HepG2 (cell line): ENCODE results near the gene ANKLE1. TPM values are rescaled to one million over a fixed set of nuclear protein-coding genes. Genes with fewer than 3 reads are reported as not detected.
A peak's percentile ranks its signal among the peaks of the same experiment; 100 is the strongest.

ENCODE experiments used
- BCL6 ChIP-seq: IDR thresholded peaks from 2 replicates; pipeline ENCODE4 v1.6.1; 2016; ENCODE audit warnings: missing genetic modification reagents, missing compliant biosample characterization
- CREM ChIP-seq, 2 experiments: sonication (generic) in 1 of 2; formaldehyde crosslinking in 1 of 2; IDR thresholded peaks; 2 replicates each; pipeline versions ENCODE4 v1.4.0 to v1.6.1; 2016 to 2020; ENCODE audit warnings: antibody characterized with exemption in 1 of 2, mild to moderate bottlenecking in 1 of 2, missing genetic modification reagents in 1 of 2
- GATA4 ChIP-seq: sonication (generic); IDR thresholded peaks from 2 replicates; pipeline ENCODE4 v1.6.1; 2016; ENCODE audit warnings: antibody characterized with exemption, low read depth, borderline replicate concordance
- GZF1 ChIP-seq: sonication (generic); formaldehyde crosslinking; IDR thresholded peaks from 2 replicates; pipeline ENCODE4 v1.5.1; 2020; ENCODE audit warnings: mild to moderate bottlenecking, missing genetic modification reagents
- HNRNPL ChIP-seq: fragments of 200-400 bp; formaldehyde crosslinking; IDR thresholded peaks from 2 replicates; pipeline ENCODE4 v1.6.1; 2017; ENCODE audit warnings: mild to moderate bottlenecking, low read depth, low read length
- HOXA5 ChIP-seq: sonication (generic); formaldehyde crosslinking; IDR thresholded peaks from 2 replicates; pipeline ENCODE4 v1.4.0; 2020; ENCODE audit warnings: missing genetic modification reagents
- ISL2 ChIP-seq: sonication (generic); formaldehyde crosslinking; IDR thresholded peaks from 2 replicates; pipeline ENCODE4 v1.5.0; 2020; ENCODE audit warnings: missing genetic modification reagents
- KLF11 ChIP-seq: IDR thresholded peaks from 2 replicates; pipeline ENCODE4 v1.6.1; 2016; ENCODE audit warnings: missing compliant biosample characterization
- SYNCRIP ChIP-seq: fragments of 200-400 bp; formaldehyde crosslinking; IDR thresholded peaks from 2 replicates; pipeline ENCODE4 v1.6.1; 2018; ENCODE audit warnings: mild to moderate bottlenecking, low read depth, low read length; ENCODE audit not compliant: insufficient read depth
- U2AF2 ChIP-seq: fragments of 200-400 bp; formaldehyde crosslinking; IDR thresholded peaks from 2 replicates; pipeline ENCODE4 v1.6.1; 2017; ENCODE audit warnings: low read depth, mild to moderate bottlenecking, low read length
- YY1 ChIP-seq: IDR thresholded peaks from 2 replicates; pipeline ENCODE4 v1.6.1; 2011; ENCODE audit warnings: low read length, low read depth, moderate library complexity, mild to moderate bottlenecking; ENCODE audit not compliant: insufficient read depth, insufficient replicate concordance
- ZBTB21 ChIP-seq: sonication (generic); formaldehyde crosslinking; IDR thresholded peaks from 2 replicates; pipeline ENCODE4 v1.4.0; 2020; ENCODE audit warnings: missing genetic modification reagents
- ZBTB7B ChIP-seq: sonication (generic); formaldehyde crosslinking; IDR thresholded peaks from 2 replicates; pipeline ENCODE4 v1.4.0; 2020; ENCODE audit warnings: missing genetic modification reagents
- ZNF207 ChIP-seq: fragments of 450-650 bp; IDR thresholded peaks from 2 replicates; pipeline ENCODE4 v1.6.1; 2016; ENCODE audit warnings: antibody characterized with exemption, borderline replicate concordance
- ZNF33A ChIP-seq: sonication (generic); formaldehyde crosslinking; IDR thresholded peaks from 2 replicates; pipeline ENCODE4 v1.5.1; 2020; ENCODE audit warnings: missing genetic modification reagents, mild to moderate bottlenecking, moderate library complexity, borderline replicate concordance
- ZNF567 ChIP-seq: sonication (generic); formaldehyde crosslinking; IDR thresholded peaks from 2 replicates; pipeline ENCODE4 v1.8.1; 2023; ENCODE audit warnings: mild to moderate bottlenecking, missing genetic modification reagents, borderline replicate concordance
- ZNF569 ChIP-seq: sonication (generic); formaldehyde crosslinking; IDR thresholded peaks from 2 replicates; pipeline ENCODE4 v1.5.0; 2020; ENCODE audit warnings: mild to moderate bottlenecking, missing genetic modification reagents, moderate library complexity, borderline replicate concordance
- ZNF678 ChIP-seq: sonication (generic); formaldehyde crosslinking; IDR thresholded peaks from 2 replicates; pipeline ENCODE4 v1.4.0; 2020; ENCODE audit warnings: mild to moderate bottlenecking, missing genetic modification reagents
- ZNF788 ChIP-seq: sonication (generic); formaldehyde crosslinking; IDR thresholded peaks from 2 replicates; pipeline ENCODE4 v1.5.0; 2020; ENCODE audit warnings: mild to moderate bottlenecking, missing genetic modification reagents, borderline replicate concordance
- polyA plus RNA-seq, 8 experiments: library from polyadenylated mRNA; depleted of rRNA in 3 of 8; stranded (reverse) in 7 of 8; unstranded in 1 of 8; fragments of >200 nt; fragmentation: Illumina TruSeq in 4 of 8; extraction: Trizol in 4 of 8; gene quantifications; 2 replicates each; pipeline versions ENCODE4 v1.2.1 to v1.2.3, GENCODE V29; 2011 to 2016; ENCODE audit warnings: low read depth in 4 of 8, missing spikeins in 1 of 8, mixed read lengths in 1 of 8; ENCODE audit not compliant: insufficient read depth in 1 of 8
- total RNA-seq, 5 experiments: library from RNA; depleted of rRNA; stranded (reverse); fragments of >200 nt; fragmentation: Illumina TruSeq; extraction: Trizol; gene quantifications; 2 replicates each; pipeline ENCODE4 v1.2.3, GENCODE V29; 2016; ENCODE audit warnings: low read depth in 1 of 5
- TF ChIP-seq, protein P1 (sequence below): sonication (generic); formaldehyde crosslinking; IDR thresholded peaks from 2 replicates; pipeline ENCODE4 v1.4.0; 2020; ENCODE audit warnings: missing genetic modification reagents, borderline replicate concordance
- TF ChIP-seq, protein P2 (sequence below): sonication (generic); formaldehyde crosslinking; conservative IDR thresholded peaks from 2 replicates; pipeline ENCODE4 v1.4.0; 2020; ENCODE audit warnings: missing genetic modification reagents
- TF ChIP-seq, protein P3 (sequence below): fragments of 450-650 bp; IDR thresholded peaks from 2 replicates; pipeline ENCODE4 v1.6.1; 2016

The ANKLE1 gene
- total and polyA plus RNA-seq, 2 of the 13 experiments (the other 11 are each of a cell fraction or from before 2014, with no cell fraction given) = 0.69 to 1.5 TPM

DNA sequence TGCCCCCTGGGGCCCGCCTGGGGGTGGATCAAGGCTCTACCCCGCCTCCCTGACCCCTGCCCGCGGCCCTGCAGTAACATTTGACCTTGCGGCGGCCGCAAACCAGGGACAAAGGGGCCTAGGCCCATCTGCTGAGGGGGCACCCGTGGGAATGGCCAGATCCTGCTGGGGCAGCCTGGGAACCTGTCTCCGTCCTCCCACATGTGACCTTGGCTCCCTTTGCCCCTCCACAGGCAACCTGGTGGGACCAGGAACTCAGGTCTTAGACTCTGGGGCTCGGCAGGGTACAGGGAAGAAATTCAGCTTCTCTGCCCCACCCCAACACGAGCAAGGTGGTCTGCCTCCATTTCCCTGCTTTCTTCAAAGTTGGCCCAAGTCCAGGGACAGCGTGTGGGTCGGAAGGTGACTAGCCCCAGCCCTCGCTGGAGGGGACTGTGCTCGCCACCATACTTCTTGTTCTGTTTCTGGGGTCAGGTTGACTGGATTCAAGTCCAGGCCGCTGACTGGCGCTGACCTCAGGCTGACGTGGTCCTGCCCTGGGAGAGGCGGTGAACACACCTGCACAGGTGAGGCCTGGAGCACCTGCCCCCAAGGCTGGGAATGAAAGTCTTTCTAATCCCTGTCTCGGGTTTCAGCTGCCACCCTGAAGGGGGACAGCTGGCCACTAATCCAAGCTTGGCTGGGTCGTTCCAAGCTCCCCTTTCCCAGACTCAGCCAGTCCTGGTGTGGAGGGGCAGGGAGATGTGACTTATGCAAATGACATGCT is 33.5 kb upstream of the ANKLE1 start (continued):
- TF ChIP-seq, protein P1, sequence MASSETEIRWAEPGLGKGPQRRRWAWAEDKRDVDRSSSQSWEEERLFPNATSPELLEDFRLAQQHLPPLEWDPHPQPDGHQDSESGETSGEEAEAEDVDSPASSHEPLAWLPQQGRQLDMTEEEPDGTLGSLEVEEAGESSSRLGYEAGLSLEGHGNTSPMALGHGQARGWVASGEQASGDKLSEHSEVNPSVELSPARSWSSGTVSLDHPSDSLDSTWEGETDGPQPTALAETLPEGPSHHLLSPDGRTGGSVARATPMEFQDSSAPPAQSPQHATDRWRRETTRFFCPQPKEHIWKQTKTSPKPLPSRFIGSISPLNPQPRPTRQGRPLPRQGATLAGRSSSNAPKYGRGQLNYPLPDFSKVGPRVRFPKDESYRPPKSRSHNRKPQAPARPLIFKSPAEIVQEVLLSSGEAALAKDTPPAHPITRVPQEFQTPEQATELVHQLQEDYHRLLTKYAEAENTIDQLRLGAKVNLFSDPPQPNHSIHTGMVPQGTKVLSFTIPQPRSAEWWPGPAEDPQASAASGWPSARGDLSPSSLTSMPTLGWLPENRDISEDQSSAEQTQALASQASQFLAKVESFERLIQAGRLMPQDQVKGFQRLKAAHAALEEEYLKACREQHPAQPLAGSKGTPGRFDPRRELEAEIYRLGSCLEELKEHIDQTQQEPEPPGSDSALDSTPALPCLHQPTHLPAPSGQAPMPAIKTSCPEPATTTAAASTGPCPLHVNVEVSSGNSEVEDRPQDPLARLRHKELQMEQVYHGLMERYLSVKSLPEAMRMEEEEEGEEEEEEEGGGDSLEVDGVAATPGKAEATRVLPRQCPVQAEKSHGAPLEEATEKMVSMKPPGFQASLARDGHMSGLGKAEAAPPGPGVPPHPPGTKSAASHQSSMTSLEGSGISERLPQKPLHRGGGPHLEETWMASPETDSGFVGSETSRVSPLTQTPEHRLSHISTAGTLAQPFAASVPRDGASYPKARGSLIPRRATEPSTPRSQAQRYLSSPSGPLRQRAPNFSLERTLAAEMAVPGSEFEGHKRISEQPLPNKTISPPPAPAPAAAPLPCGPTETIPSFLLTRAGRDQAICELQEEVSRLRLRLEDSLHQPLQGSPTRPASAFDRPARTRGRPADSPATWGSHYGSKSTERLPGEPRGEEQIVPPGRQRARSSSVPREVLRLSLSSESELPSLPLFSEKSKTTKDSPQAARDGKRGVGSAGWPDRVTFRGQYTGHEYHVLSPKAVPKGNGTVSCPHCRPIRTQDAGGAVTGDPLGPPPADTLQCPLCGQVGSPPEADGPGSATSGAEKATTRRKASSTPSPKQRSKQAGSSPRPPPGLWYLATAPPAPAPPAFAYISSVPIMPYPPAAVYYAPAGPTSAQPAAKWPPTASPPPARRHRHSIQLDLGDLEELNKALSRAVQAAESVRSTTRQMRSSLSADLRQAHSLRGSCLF (CRISPR knock-in tag) = no peak
- TF ChIP-seq KLF11 (CRISPR knock-in tag) (no peak), ZBTB7B (peak; percentile 100), ZNF33A (CRISPR knock-in tag) (no peak), HOXA5 (CRISPR knock-in tag) (peak; percentile 70; the same call in 1 of the 2 replicates), ZNF567 (CRISPR knock-in tag) (no peak), U2AF2 (no peak), YY1 (peak; percentile 66), ZNF788 (CRISPR knock-in tag) (peak; percentile 88; the same call in 1 of the 2 replicates), ISL2 (CRISPR knock-in tag) (peak; percentile 89), ZNF678 (CRISPR knock-in tag) (peak; percentile 57; the same call in 1 of the 2 replicates), GATA4 (no peak), SYNCRIP (no peak), GZF1 (CRISPR knock-in tag) (no peak), CREM (IDR thresholded peaks at IDR 0.05) (peak; percentile 84), CREM (CRISPR knock-in tag; IDR thresholded peaks at IDR 0.05) (no peak), ZNF569 (CRISPR knock-in tag) (no peak), ZBTB21 (CRISPR knock-in tag) (0 out of 2 replicates have a peak, but pooled peaks have one; percentile 10), ZNF207 (no peak), BCL6 (CRISPR knock-in tag) (peak; percentile 99), HNRNPL (peak; percentile 94)
- TF ChIP-seq, protein P2, sequence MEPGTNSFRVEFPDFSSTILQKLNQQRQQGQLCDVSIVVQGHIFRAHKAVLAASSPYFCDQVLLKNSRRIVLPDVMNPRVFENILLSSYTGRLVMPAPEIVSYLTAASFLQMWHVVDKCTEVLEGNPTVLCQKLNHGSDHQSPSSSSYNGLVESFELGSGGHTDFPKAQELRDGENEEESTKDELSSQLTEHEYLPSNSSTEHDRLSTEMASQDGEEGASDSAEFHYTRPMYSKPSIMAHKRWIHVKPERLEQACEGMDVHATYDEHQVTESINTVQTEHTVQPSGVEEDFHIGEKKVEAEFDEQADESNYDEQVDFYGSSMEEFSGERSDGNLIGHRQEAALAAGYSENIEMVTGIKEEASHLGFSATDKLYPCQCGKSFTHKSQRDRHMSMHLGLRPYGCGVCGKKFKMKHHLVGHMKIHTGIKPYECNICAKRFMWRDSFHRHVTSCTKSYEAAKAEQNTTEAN = no peak
- TF ChIP-seq, protein P3, sequence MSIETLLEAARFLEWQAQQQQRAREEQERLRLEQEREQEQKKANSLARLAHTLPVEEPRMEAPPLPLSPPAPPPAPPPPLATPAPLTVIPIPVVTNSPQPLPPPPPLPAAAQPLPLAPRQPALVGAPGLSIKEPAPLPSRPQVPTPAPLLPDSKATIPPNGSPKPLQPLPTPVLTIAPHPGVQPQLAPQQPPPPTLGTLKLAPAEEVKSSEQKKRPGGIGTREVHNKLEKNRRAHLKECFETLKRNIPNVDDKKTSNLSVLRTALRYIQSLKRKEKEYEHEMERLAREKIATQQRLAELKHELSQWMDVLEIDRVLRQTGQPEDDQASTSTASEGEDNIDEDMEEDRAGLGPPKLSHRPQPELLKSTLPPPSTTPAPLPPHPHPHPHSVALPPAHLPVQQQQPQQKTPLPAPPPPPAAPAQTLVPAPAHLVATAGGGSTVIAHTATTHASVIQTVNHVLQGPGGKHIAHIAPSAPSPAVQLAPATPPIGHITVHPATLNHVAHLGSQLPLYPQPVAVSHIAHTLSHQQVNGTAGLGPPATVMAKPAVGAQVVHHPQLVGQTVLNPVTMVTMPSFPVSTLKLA = no peak
